Measurements from ENCODE around the gene RPS19BP1. TPM values are rescaled to one million over a fixed set of nuclear protein-coding genes. Genes with fewer than 3 reads are reported as not detected.
A peak's percentile ranks its signal among the peaks of the same experiment; 100 is the strongest.

The RPS19BP1 gene
- total and polyA plus RNA-seq, 8 donors: 36.9 to 684 (median 155) TPM

DNA sequence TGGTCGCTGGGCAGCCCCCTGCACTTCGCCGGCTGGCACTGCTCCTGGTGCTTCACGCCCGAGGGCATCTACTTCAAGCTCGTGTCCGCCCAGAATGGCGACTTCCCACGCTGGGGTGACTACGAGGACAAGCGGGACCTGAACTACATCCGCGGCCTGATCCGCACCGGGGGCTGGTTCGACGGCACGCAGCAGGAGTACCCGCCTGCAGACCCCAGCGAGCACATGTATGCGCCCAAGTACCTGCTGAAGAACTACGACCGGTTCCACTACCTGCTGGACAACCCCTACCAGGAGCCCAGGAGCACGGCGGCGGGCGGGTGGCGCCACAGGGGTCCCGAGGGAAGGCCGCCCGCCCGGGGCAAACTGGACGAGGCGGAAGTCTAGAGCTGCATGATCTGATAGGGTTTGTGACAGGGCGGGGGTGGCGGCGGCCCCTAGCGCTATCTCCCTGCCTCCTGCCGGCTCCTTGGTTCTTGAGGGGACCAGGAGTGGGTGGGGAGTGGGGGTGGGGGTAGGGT is 43.9 kb downstream of the RPS19BP1 start:
- H3K36me3 ChIP-seq: peaks cover 0 to 32% (median 13%) of the 10 kb centered on the region in 4 donors
- no peak for TF ChIP-seq POLR2AphosphoS5 (IDR thresholded peaks at IDR 0.05)
- TF ChIP-seq, protein P1, sequence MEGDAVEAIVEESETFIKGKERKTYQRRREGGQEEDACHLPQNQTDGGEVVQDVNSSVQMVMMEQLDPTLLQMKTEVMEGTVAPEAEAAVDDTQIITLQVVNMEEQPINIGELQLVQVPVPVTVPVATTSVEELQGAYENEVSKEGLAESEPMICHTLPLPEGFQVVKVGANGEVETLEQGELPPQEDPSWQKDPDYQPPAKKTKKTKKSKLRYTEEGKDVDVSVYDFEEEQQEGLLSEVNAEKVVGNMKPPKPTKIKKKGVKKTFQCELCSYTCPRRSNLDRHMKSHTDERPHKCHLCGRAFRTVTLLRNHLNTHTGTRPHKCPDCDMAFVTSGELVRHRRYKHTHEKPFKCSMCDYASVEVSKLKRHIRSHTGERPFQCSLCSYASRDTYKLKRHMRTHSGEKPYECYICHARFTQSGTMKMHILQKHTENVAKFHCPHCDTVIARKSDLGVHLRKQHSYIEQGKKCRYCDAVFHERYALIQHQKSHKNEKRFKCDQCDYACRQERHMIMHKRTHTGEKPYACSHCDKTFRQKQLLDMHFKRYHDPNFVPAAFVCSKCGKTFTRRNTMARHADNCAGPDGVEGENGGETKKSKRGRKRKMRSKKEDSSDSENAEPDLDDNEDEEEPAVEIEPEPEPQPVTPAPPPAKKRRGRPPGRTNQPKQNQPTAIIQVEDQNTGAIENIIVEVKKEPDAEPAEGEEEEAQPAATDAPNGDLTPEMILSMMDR (IDR thresholded peaks at IDR 0.05): no peak
- no peak for TF ChIP-seq POLR2A (IDR thresholded peaks at IDR 0.05)
- no peak for TF ChIP-seq EP300 (IDR thresholded peaks at IDR 0.05)
- intact Hi-C loops (cut with DNase I; ENCODE audit: low total_unique reads): no loop called here
- no peaks in the 10 kb centered on the region for H3K27me3 ChIP-seq
- WGBS, 5 donors: 90 to 94% (median 93%) methylated on average over 2 to 39 of the region's 39 CpGs
- H3K9me3 ChIP-seq: no peaks in the 10 kb centered on the region
- H3K4me3 ChIP-seq: no peak overlapping the region
- no peak overlapping the region for H3K27ac ChIP-seq
- H3K4me1 ChIP-seq: peaks cover 0 to 17% (median 7%) of the 10 kb centered on the region in 4 donors
- DNase-seq: no peak

DNA sequence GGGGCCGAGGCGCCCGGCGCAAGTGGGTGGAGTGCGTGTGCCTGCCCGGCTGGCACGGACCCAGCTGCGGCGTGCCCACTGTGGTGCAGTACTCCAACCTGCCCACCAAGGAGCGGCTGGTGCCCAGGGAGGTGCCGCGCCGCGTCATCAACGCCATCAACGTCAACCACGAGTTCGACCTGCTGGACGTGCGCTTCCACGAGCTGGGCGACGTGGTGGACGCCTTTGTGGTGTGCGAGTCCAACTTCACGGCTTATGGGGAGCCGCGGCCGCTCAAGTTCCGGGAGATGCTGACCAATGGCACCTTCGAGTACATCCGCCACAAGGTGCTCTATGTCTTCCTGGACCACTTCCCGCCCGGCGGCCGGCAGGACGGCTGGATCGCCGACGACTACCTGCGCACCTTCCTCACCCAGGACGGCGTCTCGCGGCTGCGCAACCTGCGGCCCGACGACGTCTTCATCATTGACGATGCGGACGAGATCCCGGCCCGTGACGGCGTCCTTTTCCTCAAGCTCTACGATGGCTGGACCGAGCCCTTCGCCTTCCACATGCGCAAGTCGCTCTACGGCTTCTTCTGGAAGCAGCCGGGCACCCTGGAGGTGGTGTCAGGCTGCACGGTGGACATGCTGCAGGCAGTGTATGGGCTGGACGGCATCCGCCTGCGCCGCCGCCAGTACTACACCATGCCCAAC is 44.6 kb downstream of the RPS19BP1 start:
- no peak for TF ChIP-seq EP300 (IDR thresholded peaks at IDR 0.05)
- TF ChIP-seq, protein P1 (IDR thresholded peaks at IDR 0.05): no peak
- no peak for TF ChIP-seq POLR2A (IDR thresholded peaks at IDR 0.05)
- TF ChIP-seq POLR2AphosphoS5 (IDR thresholded peaks at IDR 0.05): no peak
- intact Hi-C loops (cut with DNase I; ENCODE audit: low total_unique reads): no loop called here
- Histone ChIP-seq H3K27me3 (no peaks in the 10 kb centered on the region), H3K9me3 (no peaks in the 10 kb centered on the region), H3K36me3 (peaks cover 0 to 32% (median 13%) of the 10 kb centered on the region in 4 donors), H3K4me1 (peaks cover 0 to 17% (median 7%) of the 10 kb centered on the region in 4 donors), H3K27ac (no peak overlapping the region), H3K4me3 (no peak overlapping the region)
- DNase-seq: no peak
- WGBS, 5 donors: 95 to 97% (median 96%) methylated on average over 58 to 70 of the region's 70 CpGs

DNA sequence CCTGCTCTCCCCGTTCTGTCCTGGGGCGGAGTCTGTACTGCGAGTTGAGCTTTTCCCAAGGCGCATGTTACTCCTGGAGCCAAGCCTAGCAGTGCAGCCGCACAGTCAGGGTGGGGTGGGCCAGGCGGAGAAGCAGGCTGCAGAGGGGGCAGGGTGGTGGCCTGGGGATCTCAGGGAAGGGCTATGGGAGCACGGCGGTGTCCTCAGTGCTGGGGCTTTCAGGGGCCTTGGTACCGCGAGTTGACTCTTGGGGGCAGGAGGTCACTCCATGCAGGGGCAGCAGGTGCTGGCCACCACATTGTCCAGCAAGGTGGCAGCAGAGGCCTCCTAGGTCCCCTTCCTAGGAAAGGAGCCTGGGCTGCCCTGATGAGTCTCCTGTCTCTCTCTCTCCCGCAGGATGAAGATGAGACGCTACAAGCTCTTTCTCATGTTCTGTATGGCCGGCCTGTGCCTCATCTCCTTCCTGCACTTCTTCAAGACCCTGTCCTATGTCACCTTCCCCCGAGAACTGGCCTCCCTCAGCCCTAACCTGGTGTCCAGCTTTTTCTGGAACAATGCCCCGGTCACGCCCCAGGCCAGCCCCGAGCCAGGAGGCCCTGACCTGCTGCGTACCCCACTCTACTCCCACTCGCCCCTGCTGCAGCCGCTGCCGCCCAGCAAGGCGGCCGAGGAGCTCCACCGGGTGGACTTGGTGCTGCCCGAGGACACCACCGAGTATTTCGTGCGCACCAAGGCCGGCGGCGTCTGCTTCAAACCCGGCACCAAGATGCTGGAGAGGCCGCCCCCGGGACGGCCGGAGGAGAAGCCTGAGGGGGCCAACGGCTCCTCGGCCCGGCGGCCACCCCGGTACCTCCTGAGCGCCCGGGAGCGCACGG is 45.4 kb downstream of the RPS19BP1 start:
- TF ChIP-seq POLR2AphosphoS5 (IDR thresholded peaks at IDR 0.05) (no peak), EP300 (IDR thresholded peaks at IDR 0.05) (no peak), POLR2A (IDR thresholded peaks at IDR 0.05) (no peak)
- TF ChIP-seq, protein P1 (IDR thresholded peaks at IDR 0.05): no peak
- DNase-seq: peak in 1 of 2 donors; percentile 48
- Histone ChIP-seq H3K4me3 (no peak overlapping the region), H3K36me3 (peaks cover 0 to 32% (median 13%) of the 10 kb centered on the region in 4 donors), H3K27ac (no peak overlapping the region), H3K9me3 (no peaks in the 10 kb centered on the region), H3K27me3 (no peaks in the 10 kb centered on the region), H3K4me1 (peaks cover 0 to 17% (median 7%) of the 10 kb centered on the region in 4 donors)
- WGBS, 5 donors: 67 to 84% (median 80%) methylated on average over 19 to 45 of the region's 45 CpGs
- intact Hi-C loops (cut with DNase I; ENCODE audit: low total_unique reads): no loop called here

DNA sequence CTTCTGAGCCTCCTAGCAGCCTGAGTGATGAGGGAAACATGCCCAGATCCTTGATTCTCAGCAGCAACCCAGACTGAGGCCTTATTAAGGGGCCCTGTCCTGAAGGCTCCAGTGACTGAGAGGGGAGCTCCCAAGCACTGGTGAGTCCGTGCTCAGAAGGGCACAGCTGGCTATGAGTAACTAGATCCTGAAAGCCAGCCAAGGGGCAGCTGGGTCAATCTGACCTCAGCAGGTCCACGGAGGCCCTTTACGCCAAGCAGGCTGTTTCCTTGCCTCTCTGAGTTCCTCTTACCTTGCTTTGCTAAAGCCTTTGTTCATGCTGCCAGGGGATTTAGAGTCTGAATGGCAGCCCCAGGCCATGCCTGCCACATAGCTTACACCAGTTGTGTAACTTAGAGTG is 49.8 kb downstream of the RPS19BP1 start:
- TF ChIP-seq EP300 (IDR thresholded peaks at IDR 0.05): no peak
- TF ChIP-seq, protein P1 (IDR thresholded peaks at IDR 0.05): no peak
- no peak for TF ChIP-seq POLR2A (IDR thresholded peaks at IDR 0.05)
- TF ChIP-seq POLR2AphosphoS5 (IDR thresholded peaks at IDR 0.05): no peak
- 42 to 72% (median 47%) methylated on average over 3 of the region's 3 CpGs for WGBS, 5 donors

More for the DNA sequence above, 49.8 kb downstream of the RPS19BP1 start:
- Histone ChIP-seq H3K4me1 (no peaks in the 10 kb centered on the region), H3K27me3 (no peaks in the 10 kb centered on the region), H3K9me3 (no peaks in the 10 kb centered on the region), H3K4me3 (no peak overlapping the region), H3K36me3 (peaks cover 0 to 12% (median 4%) of the 10 kb centered on the region in 4 donors), H3K27ac (no peak overlapping the region)
- DNase-seq: no peak
- intact Hi-C loops (cut with DNase I; ENCODE audit: low total_unique reads): no loop called here
